Uterus (tissue), 2 donors: ENCODE measurements around the gene TMEM86A.

Experiments
- CTCF ChIP-seq, 4 experiments: fragments of 200-600 bp in 2 of 4; fragments of 450-650 bp in 2 of 4; sonication (generic) in 2 of 4; IDR thresholded peaks; one replicate each; pipeline ENCODE4 v1.5.1; 2016 to 2019; ENCODE audit warnings: antibody characterized with exemption in 4 of 4, mild to moderate bottlenecking in 2 of 4, moderate library complexity in 1 of 4
- POLR2A ChIP-seq, 2 donors: fragments of 450-650 bp; IDR thresholded peaks; one replicate each; pipeline ENCODE4 v1.6.1; 2016; ENCODE audit warnings: antibody characterized with exemption in 2 of 2, mild to moderate bottlenecking in 1 of 2, moderate library complexity in 1 of 2

- TF ChIP-seq CTCF (IDR thresholded peaks at IDR 0.05): no peak
- peak; percentile 81 to 92 for TF ChIP-seq POLR2A (IDR thresholded peaks at IDR 0.05)
Observed at GRCh38 chr11:18698341-18699268, at the start of gene TMEM86A.
